Activated T-helper 1 cell treated with anti-CD3 and anti-CD28 coated beads, Interleukin-2, amount 50 U/mL, for 16 hours (primary cell): Measurements from ENCODE around the gene IQCH.

ENCODE experiments used
- DNase-seq, 2 donors: peaks; one replicate each; pipeline ENCODE4 v3.0.0-alpha.2; 2020; ENCODE audit warnings: low read depth in 1 of 2, low spot score in 1 of 2

The IQCH gene

DNA sequence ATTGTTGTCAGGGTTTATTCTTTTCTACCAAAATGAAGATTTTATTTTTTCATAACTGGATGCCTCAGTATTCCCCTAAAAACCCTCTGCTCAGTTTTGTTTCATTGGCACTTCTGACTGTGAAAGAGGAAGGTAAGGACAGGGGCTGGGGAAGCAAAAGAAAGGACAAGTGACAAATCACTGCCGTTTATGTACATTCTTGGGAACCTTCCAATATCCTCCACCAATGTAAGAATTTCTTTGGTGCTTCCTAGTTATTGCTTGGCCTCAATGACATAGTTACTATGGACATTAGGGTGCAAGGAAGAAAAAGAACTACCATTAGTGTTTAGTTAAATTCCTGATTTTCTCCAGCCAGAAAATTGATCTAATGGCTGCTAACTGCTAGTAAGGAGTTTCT is 135.4 kb downstream of the IQCH start:
- DNase-seq: no peak

- DNase-seq: no peak
Measured at GRCh38 chr15:67394873-67395639, 140.5 kb downstream of the IQCH start.

- no peak for DNase-seq
Measured at GRCh38 chr15:67396114-67396513, 141.5 kb downstream of the IQCH start.

DNA sequence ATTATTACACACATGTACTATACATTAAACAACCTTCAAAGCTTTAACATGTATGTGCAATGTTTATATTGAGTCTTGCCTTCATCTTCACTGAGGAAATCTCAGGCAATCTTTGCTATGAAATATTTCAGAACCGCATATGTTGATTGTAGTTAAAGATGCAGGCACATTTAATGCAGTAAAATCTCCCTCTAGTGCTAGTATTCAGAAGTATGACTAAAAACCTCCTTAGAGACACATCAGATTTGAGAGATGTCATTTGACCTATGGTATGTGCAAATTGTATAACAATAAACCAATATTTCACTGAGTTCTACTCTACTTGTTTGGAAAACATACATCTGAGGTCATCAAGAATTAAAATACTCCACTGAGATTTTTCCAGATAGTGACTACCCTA is 142.6 kb downstream of the IQCH start:
- DNase-seq: no peak

- DNase-seq: no peak
Measured at GRCh38 chr15:67399925-67400324, 145.3 kb downstream of the IQCH start.

DNA sequence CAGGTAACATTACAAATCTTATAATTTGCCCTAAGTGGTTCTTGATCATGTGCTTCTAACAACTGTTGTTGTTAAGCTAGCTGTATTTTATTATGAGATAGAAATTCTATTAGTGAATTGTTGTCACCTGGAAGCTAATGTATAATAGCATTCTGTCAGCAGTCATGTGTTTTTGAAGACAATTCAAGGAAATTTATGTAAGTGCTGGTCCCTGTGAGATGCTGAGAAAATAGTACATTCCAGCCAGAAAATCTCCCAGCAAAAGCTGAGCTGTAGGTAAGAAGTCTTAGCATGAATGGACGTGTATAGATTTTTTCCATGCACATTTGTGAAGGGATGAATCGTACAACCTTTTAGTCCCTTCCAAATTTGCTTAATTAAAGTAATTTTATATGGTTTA is 146.3 kb downstream of the IQCH start:
- DNase-seq: no peak

- no peak for DNase-seq
Measured at GRCh38 chr15:67401336-67401735, 146.8 kb downstream of the IQCH start.

GRCh38 chr15:67403428-67404154 is 149.0 kb downstream of the IQCH start:
- no peak for DNase-seq

GRCh38 chr15:67405208-67406191 is 150.9 kb downstream of the IQCH start:
- DNase-seq: no peak

DNA sequence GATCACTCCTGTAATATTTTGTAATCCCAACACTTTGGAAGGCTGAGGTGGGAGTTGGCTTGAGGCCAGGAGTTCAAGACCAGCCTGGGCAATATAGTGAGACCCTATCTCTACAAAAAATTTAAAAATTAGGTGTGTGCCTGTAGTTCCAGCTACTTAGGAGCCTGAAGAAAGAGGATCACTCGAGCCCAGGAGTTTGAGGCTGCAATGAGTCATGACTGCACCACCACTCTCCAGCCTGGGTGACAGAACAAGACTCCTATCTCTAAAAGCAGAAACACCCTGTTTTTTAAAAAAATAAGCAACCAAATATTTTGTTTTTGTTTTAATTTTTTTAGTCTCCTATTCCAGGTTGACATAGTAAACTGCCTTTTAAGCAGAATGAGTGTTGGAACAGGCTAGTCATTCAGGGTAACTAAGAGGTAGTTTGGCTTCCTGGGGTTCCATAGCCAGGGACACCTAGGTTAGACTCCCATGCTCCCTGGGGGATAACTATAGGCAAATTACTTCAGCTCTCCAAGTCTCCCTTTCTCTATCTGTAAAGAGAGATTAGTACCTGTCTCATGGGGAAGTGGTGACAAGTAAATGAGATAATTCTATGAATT is 151.8 kb downstream of the IQCH start:
- no peak for DNase-seq

- DNase-seq: no peak
Measured at GRCh38 chr15:67407786-67408185, 153.2 kb downstream of the IQCH start.

DNA sequence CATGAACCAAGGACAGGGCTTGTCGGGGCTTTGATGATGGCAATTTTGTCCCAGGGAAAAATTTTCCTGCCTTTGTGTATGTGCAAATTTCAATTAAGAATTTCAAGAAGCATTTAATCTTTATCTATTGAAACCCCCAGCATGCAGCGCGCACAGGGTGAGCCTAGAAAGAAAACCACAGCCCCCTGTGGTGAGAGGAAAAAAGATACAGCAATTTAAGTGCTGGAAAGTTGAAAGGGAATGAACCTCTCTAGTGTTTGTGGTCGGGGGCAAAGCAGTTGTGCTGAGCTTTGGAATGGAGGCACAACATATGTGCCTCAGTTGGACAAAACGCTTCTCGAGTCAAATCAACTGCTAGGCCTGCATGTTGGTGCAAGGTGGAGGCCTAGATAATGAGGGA is 154.6 kb downstream of the IQCH start:
- DNase-seq: no peak

- DNase-seq: no peak
Measured at GRCh38 chr15:67411486-67411885, 156.9 kb downstream of the IQCH start.

DNA sequence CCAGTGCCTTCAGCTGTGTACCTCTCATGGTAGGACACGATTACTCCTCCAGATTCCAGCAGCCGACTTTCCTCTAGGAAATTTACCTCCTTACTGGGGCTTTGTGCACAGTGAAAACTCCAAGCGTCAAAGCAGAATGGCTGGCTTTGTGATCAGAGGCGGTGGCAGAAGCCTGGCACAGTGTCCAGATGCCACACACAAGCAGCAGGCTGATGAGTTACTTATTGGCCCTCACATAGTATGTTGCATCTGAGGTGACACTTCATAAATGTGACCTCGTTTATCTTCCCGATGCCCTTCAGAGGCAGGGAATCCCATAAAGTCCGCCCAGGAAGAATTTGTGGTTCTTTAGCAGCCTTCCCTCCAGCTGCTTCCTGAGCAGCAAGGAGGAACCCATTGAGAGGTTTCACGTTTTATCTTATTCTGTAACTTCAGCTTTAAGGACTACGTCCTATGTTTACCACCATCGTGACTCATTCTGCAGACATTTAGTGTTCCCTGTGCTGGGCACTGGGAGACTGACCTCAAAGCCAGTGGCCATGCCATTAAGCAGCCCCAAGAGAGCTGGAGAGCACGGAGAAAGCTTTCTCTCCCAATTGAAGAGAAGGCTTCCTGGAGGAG is 159.3 kb downstream of the IQCH start:
- DNase-seq: no peak

DNA sequence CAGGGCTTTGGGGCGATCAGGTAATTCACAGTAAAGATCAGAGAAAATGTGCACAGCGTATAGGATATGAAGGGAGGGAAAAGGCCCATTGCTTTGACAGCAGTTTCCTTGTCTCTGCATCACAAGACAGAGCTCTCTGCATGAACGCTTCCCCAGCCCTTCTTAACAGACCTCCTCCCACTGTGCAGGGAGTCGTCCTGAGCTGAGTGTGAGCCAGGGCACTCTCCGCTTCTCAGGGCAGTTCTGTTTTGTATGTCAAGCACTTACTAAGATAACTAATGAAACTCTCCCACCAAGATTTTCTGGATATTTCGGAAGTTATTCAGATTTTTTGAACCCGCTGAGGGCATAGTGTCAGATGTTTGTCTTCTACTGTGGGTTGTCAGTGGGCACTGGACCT is 160.6 kb downstream of the IQCH start:
- DNase-seq: no peak

- DNase-seq: no peak
Measured at GRCh38 chr15:67416891-67417290, 162.3 kb downstream of the IQCH start.

- no peak for DNase-seq
Measured at GRCh38 chr15:67419705-67420104, 165.1 kb downstream of the IQCH start.

DNA sequence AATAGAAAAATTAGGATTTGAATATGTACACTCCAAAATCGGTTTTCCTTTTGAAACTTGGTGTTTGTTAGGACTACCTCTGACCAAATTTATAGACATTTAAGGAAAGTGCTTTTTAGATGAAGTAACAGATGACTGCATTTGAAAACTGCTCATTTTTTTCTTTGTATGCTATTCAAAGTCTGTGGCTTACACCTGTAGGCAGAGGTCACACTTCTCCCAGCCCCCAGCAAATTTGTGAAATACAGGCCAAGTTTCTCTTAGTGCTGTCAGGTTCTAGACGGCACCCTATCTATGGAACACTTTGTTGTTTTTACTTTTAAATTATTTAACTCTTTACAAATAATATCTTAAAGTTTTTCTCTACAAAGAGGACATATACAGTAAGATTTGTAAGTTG is 165.6 kb downstream of the IQCH start:
- no peak for DNase-seq

GRCh38 chr15:67421105-67421504 is 166.5 kb downstream of the IQCH start:
- no peak for DNase-seq

DNA sequence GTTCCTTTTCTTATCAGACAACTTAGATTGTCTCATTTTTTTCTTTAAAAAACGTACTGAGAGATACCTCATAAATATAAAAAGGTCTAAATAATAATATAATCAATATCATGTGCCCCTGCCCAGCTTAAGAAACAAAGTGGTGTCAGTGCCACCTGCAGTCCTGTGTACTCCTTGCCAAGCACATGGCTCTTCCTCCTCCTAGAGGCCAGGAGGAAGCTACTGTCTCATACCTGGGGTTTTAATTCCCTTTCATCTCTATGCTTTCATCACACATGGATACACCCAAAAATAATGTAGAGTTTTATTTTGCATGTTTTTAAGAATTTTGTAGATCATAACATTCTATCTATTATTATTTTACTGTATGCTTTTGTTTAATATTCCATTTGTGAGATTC is 167.7 kb downstream of the IQCH start:
- DNase-seq: no peak
